Embryonic facial prominence (tissue), 1 donor: ENCODE measurements around the gene UCP1.
A peak's percentile ranks its signal among the peaks of the same experiment; 100 is the strongest.
"Not testable (repeated sequence)": the region's sequence is repeated elsewhere in the genome, so short reads cannot be mapped to it uniquely, and the experiment has no call there.

ENCODE experiments used
- DNase-seq: peaks from one replicate; pipeline ENCODE4 v3.0.0-alpha.2; 2016; ENCODE audit errors: extremely low spot score

The UCP1 gene

DNA sequence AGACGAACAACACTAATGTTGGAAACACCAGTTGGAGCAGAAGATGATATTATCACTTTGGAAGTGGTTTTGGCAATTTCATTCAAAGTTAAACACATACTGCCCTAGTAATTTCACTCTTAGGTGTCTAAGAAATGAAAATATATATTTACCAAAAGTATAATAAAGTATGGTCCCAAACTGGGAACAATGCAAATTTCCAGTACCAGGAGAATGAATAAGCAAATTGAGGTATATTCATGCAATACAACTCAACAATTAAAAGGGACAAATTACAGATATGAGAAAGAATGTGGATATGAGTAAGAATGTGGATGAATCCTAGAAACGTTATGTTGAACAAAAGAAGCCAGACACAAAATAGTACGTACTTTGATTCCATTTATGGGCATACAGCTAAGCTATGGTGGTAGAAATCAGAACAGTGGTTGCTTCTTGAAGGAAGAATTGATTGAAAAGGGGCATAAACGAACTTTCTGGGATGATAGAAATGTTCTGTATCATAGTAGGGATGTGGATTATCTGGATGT, 34.7 kb downstream of the UCP1 start:
- DNase-seq: no peak

DNA sequence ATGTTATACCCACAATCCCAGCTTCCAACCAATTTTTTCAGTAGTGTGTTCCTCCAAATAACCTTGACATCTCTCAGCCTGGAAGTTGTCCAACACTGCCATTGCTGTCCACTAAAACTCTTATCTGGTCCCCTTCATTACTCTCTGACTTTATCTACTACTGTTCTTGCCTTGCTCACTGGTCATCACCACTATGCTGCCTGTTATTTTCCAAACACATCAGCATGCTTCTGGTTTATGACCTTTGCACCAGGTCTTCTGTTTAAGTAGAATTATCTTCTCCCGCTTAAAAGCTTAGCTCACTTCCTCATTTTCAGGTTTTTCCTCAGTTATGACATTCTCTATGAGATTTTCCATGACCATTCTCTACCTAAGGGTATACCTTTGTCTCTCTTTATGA, 39.3 kb downstream of the UCP1 start:
- DNase-seq: no peak

GRCh38 chr4:140523857-140524742, 44.7 kb downstream of the UCP1 start, which contains the start of gene ELMOD2:
ELMOD2 (plus strand) TSS chr4:140524168; CDS start chr4:140525429, 1,261 bp downstream.
- peak; percentile 96 for DNase-seq

DNA sequence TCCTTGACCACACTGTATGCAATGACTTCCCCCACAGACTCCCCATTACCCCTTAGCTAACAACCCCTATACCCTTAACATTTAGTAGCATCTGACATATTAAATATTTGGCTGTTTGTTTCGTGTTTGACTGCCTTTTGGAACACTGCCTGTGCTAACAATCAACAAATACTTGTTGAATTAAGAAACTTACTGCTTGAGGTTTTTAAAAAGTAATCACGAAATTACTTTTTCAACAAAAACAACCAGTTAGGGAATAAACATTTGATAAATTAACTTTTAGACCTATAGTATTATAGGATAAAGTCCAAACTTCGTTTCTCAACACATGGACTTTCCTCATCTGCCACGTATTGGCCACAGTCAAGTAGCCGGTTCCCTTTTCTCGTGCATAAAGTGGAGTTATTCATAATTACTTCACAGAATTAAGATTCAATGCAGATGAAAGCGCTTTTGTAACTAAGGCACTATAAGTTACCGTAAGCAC, 45.3 kb downstream of the UCP1 start:
- no peak for DNase-seq

GRCh38 chr4:140515423-140515822, 53.3 kb downstream of the UCP1 start:
- DNase-seq: no peak

- not testable (repeated sequence) for DNase-seq
Observed at GRCh38 chr4:140513765-140514164, 55.0 kb downstream of the UCP1 start.
